ENCODE measurements around the gene PAN3. TPM values are rescaled to one million over a fixed set of nuclear protein-coding genes. Genes with fewer than 3 reads are reported as not detected.

Gene PAN3
- total RNA-seq, 4 donors from 2014 or later: 5.5 to 14.7 (median 9.4) TPM

DNA sequence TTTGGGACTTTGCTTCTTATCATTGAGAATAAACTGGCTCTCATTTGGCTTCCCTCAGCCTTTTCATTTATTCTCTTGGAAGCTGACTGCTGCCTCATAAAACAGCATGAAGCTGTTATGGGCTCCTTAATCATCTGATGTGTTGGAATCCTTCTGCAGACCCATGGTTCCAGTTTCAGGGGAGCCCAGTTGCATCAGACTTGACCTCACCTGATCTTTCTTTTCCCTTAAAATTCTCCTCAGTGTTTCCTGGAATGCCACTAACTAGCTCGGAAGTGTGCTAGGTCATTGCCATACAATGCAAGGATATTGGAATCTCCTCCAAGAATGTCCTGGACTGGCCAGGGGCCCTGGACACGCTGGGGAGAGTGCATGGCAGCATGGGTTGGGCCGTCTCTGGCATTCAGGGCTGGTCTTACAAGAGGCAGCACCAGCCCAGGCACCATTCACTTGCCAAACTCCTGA is 197.9 kb downstream of the PAN3 start:
- intact Hi-C loops (cut with DNase I; ENCODE audit: low total_unique reads): no loop called here
- Histone ChIP-seq H3K27me3 (no peaks in the 10 kb centered on the region), H3K27ac (peak overlapping the region in 2 of 4 donors; percentile 31 to 54), H3K4me1 (peaks cover 11 to 13% of the 10 kb centered on the region in 2 donors), H3K36me3 (no peaks in the 10 kb centered on the region), H3K9me3 (no peaks in the 10 kb centered on the region), H3K4me3 (no peak overlapping the region)
- peak; percentile 35 to 74 for ATAC-seq
- in situ Hi-C loops (cut with MboI; ENCODE audit: low sequenced_read_pairs in 4 of 4): loop anchor here in 1 of 4 donors (25.0 kb wide), 1 partner anchor 451 kb away; no protein-coding TSS in a partner anchor
- no peak for DNase-seq
- no peak for TF ChIP-seq CTCF (IDR thresholded peaks at IDR 0.05 in 4 of 5, conservative IDR thresholded peaks at IDR 0.05 in 1 of 5)
- TF ChIP-seq POLR2A (IDR thresholded peaks at IDR 0.05): no peak

DNA sequence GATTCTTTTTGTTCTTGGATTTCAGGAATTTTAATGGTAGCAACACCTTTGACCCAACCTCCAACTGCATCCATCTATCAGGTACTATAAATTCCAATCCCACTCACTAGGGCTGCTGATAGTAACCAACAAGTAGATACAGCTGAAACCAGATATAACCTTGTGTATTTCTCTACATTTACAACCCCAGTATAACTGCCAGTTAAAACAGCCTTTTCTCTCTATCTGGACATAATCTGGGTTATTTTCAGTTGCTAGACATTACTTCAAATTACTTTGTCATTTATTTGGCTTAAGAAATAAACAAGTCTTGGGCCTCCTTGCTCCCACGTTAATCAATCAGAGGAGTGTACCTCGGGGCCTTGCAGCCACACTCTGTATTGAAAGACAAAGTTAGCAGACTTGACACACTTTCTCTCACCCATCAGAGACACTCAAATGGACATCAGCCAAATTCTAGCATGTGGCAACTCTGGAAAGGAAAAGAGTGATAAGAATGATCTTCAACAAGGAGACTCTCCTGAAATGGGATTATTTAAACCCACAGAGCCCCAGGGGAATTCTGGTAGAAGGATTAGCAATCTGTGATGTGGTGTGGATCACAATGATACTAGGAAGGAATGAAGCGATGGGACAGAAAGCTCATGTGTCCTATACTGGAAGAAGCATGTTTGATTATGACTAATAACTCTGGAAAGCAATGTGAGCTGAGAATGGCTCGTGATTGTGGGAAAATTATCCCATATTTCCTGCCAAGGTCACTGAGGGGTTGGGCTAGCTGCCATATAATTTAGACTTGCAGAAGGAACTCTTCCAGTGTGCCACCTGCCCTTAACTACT is 199.0 kb downstream of the PAN3 start:
- H3K9me3 ChIP-seq: no peaks in the 10 kb centered on the region
- intact Hi-C loops (cut with DNase I; ENCODE audit: low total_unique reads) (no loop called here), in situ Hi-C loops (cut with MboI; ENCODE audit: low sequenced_read_pairs in 4 of 4) (loop anchor here in 1 of 4 donors (25.0 kb wide), 1 partner anchor 450 kb away; no protein-coding TSS in a partner anchor)
- peak in 1 of 2 donors; percentile 49 for ATAC-seq
- DNase-seq: no peak
- H3K27ac ChIP-seq: peak overlapping the region; percentile 37 to 65 (median 52)
- no peaks in the 10 kb centered on the region for H3K36me3 ChIP-seq
- H3K27me3 ChIP-seq: no peaks in the 10 kb centered on the region
- H3K4me3 ChIP-seq: no peak overlapping the region
- H3K4me1 ChIP-seq: peaks cover 11 to 13% of the 10 kb centered on the region in 2 donors
- TF ChIP-seq CTCF (IDR thresholded peaks at IDR 0.05 in 4 of 5, conservative IDR thresholded peaks at IDR 0.05 in 1 of 5): no peak
- no peak for TF ChIP-seq POLR2A (IDR thresholded peaks at IDR 0.05)

- H3K4me3 ChIP-seq: no peak overlapping the region
- no peaks in the 10 kb centered on the region for H3K36me3 ChIP-seq
- H3K4me1 ChIP-seq: peaks cover 11 to 13% of the 10 kb centered on the region in 2 donors
- ATAC-seq (peak in 1 of 2 donors; percentile 41), DNase-seq (no peak)
- intact Hi-C loops (cut with DNase I; ENCODE audit: low total_unique reads) (no loop called here), in situ Hi-C loops (cut with MboI; ENCODE audit: low sequenced_read_pairs in 4 of 4) (loop anchor here in 1 of 4 donors (25.0 kb wide), 1 partner anchor 449 kb away; no protein-coding TSS in a partner anchor)
- H3K9me3 ChIP-seq: no peaks in the 10 kb centered on the region
- no peak for TF ChIP-seq POLR2A (IDR thresholded peaks at IDR 0.05)
- no peak for TF ChIP-seq CTCF (IDR thresholded peaks at IDR 0.05 in 4 of 5, conservative IDR thresholded peaks at IDR 0.05 in 1 of 5)
- H3K27me3 ChIP-seq: no peaks in the 10 kb centered on the region
- peak overlapping the region; percentile 37 to 65 (median 52) for H3K27ac ChIP-seq
Measured at GRCh38 chr13:28338006-28338574, 199.7 kb downstream of the PAN3 start.

GRCh38 chr13:28338742-28339141 is 200.4 kb downstream of the PAN3 start:
- DNase-seq (no peak), ATAC-seq (no peak)
- TF ChIP-seq POLR2A (IDR thresholded peaks at IDR 0.05) (no peak), CTCF (IDR thresholded peaks at IDR 0.05 in 4 of 5, conservative IDR thresholded peaks at IDR 0.05 in 1 of 5) (no peak)
- Histone ChIP-seq H3K36me3 (no peaks in the 10 kb centered on the region), H3K4me3 (no peak overlapping the region), H3K9me3 (no peaks in the 10 kb centered on the region), H3K4me1 (peaks cover 11 to 13% of the 10 kb centered on the region in 2 donors), H3K27ac (peak overlapping the region in 3 of 4 donors; percentile 45 to 54 (median 50)), H3K27me3 (no peaks in the 10 kb centered on the region)
- in situ Hi-C loops (cut with MboI; ENCODE audit: low sequenced_read_pairs in 4 of 4) (loop anchor here in 1 of 4 donors (25.0 kb wide), 1 partner anchor 449 kb away; no protein-coding TSS in a partner anchor), intact Hi-C loops (cut with DNase I; ENCODE audit: low total_unique reads) (no loop called here)
